Measurements from ENCODE around the gene CCDC107.
"Not testable (repeated sequence)": the region's sequence is repeated elsewhere in the genome, so short reads cannot be mapped to it uniquely, and the experiment has no call there.

DNA sequence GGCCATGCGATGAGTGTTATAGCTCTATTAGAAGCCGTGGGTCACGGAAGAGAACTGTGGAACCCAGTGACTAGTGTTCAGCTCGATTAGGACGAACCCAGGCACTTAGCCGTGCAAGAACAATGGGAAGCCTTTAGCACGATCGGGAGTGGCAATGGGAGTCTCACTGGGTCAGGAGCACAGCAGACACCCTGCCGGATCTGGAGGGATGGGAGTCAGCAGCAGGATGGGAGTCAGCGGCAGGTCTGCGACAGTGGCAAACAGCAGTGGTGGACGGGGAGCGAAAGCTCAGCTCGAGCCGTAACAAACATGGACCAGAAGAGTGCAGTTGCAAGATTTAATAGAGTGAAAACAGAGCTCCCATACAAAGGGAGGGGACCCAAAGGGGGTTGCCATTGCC lies 17.7 kb upstream of the CCDC107 start:
- TF ChIP-seq, protein P1, sequence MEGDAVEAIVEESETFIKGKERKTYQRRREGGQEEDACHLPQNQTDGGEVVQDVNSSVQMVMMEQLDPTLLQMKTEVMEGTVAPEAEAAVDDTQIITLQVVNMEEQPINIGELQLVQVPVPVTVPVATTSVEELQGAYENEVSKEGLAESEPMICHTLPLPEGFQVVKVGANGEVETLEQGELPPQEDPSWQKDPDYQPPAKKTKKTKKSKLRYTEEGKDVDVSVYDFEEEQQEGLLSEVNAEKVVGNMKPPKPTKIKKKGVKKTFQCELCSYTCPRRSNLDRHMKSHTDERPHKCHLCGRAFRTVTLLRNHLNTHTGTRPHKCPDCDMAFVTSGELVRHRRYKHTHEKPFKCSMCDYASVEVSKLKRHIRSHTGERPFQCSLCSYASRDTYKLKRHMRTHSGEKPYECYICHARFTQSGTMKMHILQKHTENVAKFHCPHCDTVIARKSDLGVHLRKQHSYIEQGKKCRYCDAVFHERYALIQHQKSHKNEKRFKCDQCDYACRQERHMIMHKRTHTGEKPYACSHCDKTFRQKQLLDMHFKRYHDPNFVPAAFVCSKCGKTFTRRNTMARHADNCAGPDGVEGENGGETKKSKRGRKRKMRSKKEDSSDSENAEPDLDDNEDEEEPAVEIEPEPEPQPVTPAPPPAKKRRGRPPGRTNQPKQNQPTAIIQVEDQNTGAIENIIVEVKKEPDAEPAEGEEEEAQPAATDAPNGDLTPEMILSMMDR (IDR thresholded peaks at IDR 0.05) = not testable (repeated sequence)
- TF ChIP-seq POLR2AphosphoS5, POLR2A, EP300 (IDR thresholded peaks at IDR 0.05): not testable (repeated sequence)

Data from suprapubic skin (tissue), 4 donors.